ENCODE measurements around the gene DEGS2. TPM values are rescaled to one million over a fixed set of nuclear protein-coding genes. Genes with fewer than 3 reads are reported as not detected.

Gene DEGS2
- total RNA-seq, 1 experiment from 2014 or later = 1.8 TPM

DNA sequence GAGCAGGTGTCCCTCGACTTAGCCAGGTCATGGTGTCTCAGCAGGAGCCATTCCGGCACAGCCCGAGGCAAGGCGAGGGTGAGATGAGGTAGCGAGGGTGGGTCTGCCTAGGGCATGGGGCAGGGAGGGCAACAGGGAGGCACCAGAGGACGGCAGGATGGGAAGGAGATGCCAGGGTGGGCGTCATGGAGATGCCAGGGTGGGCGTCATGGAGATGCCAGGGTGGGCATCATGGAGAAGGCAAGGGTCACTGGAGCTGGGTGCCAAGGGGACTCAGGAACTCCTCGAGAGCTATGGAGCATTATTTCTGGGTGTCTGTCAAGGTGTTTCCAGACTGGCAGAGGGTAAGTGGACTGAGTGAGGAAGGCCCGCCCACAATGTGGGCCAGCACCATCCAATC, 7.4 kb downstream of the DEGS2 start:
- Histone ChIP-seq H3K9ac (ENCODE audit: low read length) (no peak overlapping the region), H3K9me2 (ENCODE audit: insufficient read depth) (no peaks in the 10 kb centered on the region), H3K27ac (ENCODE audit: low read depth, low read length) (no peak overlapping the region), H4K20me1 (ENCODE audit: insufficient read depth) (no peaks in the 10 kb centered on the region), H3K4me3 (replicated peaks in 1 of 2; ENCODE audit: low read depth in 1 of 2, low read length in 2 of 2) (no peak overlapping the region), H2AFZ (ENCODE audit: low read depth, low read length, poor library complexity, severe bottlenecking) (no peak overlapping the region), H3K4me2 (ENCODE audit: low read length) (no peak overlapping the region), H3K27me3 (ENCODE audit: insufficient read depth, low read length) (no peaks in the 10 kb centered on the region), H3K79me2 (ENCODE audit: insufficient read depth, low read length) (no peaks in the 10 kb centered on the region), H3K9me3 (ENCODE audit: control insufficient read depth in 1 of 2, insufficient read depth in 1 of 2, low read depth in 1 of 2, low read length in 2 of 2) (peaks cover 9 to 11% of the 10 kb centered on the region in 2 experiments; a peak in 2 of 4 replicates), H3K4me1 (ENCODE audit: control insufficient read depth in 1 of 2, insufficient read depth in 2 of 2, low read length in 2 of 2) (no peaks in the 10 kb centered on the region; a peak in 1 of 4 replicates), H3K36me3 (ENCODE audit: control insufficient read depth in 1 of 2, insufficient read depth in 2 of 2, low read length in 2 of 2) (no peaks in the 10 kb centered on the region)
- no peak for ATAC-seq
- ChIA-PET CTCF (no interaction called here), POLR2A (no interaction called here), RAD21 (ENCODE audit: low non-redundant PET in 1 of 2, low total read pairs in 2 of 2, uncharacterized antibody in 2 of 2, unreplicated experiment in 2 of 2) (no interaction called here)
- intact Hi-C loops (cut with micrococcal nuclease) = no loop called here
- BruUV-seq (replicated peaks) = no TSS peak
- no peak for DNase-seq (ENCODE audit: low read depth, low spot score)
- no peak for TF ChIP-seq SP1 (IDR thresholded peaks at IDR 0.05; ENCODE audit: low read depth)
- TF ChIP-seq EZH2phosphoT487 (IDR thresholded peaks at IDR 0.05; ENCODE audit: borderline replicate concordance) = no peak
- no peak for TF ChIP-seq POLR2A (IDR thresholded peaks at IDR 0.05; ENCODE audit: borderline replicate concordance, extremely low read depth, insufficient read depth, insufficient read length)
- TF ChIP-seq POLR2AphosphoS5 (IDR thresholded peaks at IDR 0.05; ENCODE audit: low read depth, low read length) = no peak
- TF ChIP-seq CBX3 (IDR thresholded peaks at IDR 0.05; ENCODE audit: low read depth) = no peak
- TF ChIP-seq YY1 (IDR thresholded peaks at IDR 0.05; ENCODE audit: extremely low read depth, insufficient replicate concordance, low read depth, low read length) = no peak
- TF ChIP-seq RAD21 (IDR thresholded peaks at IDR 0.05; ENCODE audit: low read depth) = no peak
- TF ChIP-seq, protein P1, sequence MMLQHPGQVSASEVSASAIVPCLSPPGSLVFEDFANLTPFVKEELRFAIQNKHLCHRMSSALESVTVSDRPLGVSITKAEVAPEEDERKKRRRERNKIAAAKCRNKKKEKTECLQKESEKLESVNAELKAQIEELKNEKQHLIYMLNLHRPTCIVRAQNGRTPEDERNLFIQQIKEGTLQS (IDR thresholded peaks at IDR 0.05) = no peak
- TF ChIP-seq SRF (IDR thresholded peaks at IDR 0.05; ENCODE audit: low read depth) = no peak
- no peak for TF ChIP-seq ZFX (IDR thresholded peaks at IDR 0.05)
- no peak for TF ChIP-seq JUND (IDR thresholded peaks at IDR 0.05)
- no peak for TF ChIP-seq SIN3A (IDR thresholded peaks at IDR 0.05; ENCODE audit: low read depth)
- TF ChIP-seq, protein P2, sequence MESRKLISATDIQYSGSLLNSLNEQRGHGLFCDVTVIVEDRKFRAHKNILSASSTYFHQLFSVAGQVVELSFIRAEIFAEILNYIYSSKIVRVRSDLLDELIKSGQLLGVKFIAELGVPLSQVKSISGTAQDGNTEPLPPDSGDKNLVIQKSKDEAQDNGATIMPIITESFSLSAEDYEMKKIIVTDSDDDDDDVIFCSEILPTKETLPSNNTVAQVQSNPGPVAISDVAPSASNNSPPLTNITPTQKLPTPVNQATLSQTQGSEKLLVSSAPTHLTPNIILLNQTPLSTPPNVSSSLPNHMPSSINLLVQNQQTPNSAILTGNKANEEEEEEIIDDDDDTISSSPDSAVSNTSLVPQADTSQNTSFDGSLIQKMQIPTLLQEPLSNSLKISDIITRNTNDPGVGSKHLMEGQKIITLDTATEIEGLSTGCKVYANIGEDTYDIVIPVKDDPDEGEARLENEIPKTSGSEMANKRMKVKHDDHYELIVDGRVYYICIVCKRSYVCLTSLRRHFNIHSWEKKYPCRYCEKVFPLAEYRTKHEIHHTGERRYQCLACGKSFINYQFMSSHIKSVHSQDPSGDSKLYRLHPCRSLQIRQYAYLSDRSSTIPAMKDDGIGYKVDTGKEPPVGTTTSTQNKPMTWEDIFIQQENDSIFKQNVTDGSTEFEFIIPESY (IDR thresholded peaks at IDR 0.05; ENCODE audit: extremely low read depth, insufficient replicate concordance, low read length) = no peak
- TF ChIP-seq, protein P3, sequence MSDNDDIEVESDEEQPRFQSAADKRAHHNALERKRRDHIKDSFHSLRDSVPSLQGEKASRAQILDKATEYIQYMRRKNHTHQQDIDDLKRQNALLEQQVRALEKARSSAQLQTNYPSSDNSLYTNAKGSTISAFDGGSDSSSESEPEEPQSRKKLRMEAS (IDR thresholded peaks at IDR 0.05) = no peak
- TF ChIP-seq TCF7L2 (IDR thresholded peaks at IDR 0.05; ENCODE audit: borderline replicate concordance, extremely low read depth, insufficient read depth, insufficient read length) = no peak
